Activated naive CD8-positive, alpha-beta T cell (primary cell): Measurements from ENCODE around the gene DEK.
A peak's percentile ranks its signal among the peaks of the same experiment; 100 is the strongest.

ENCODE experiments used
- H3K27ac Mint-ChIP-seq: one replicate; pipeline ENCODE4 v1.8.0; 2021; ENCODE audit warnings: mixed read lengths
- H3K27me3 Mint-ChIP-seq: one replicate; pipeline ENCODE4 v1.8.0; 2021; ENCODE audit warnings: mixed read lengths
- H3K36me3 Mint-ChIP-seq: one replicate; pipeline ENCODE4 v1.8.0; 2021; ENCODE audit warnings: mixed read lengths
- H3K4me1 Mint-ChIP-seq: one replicate; pipeline ENCODE4 v1.8.0; 2021; ENCODE audit warnings: low read depth, mixed read lengths
- H3K4me3 Mint-ChIP-seq: one replicate; pipeline ENCODE4 v1.8.0; 2021; ENCODE audit warnings: mild to moderate bottlenecking, mixed read lengths
- H3K9me3 Mint-ChIP-seq: one replicate; pipeline ENCODE4 v1.8.0; 2021; ENCODE audit warnings: low read depth, mixed read lengths

DEK gene

DNA sequence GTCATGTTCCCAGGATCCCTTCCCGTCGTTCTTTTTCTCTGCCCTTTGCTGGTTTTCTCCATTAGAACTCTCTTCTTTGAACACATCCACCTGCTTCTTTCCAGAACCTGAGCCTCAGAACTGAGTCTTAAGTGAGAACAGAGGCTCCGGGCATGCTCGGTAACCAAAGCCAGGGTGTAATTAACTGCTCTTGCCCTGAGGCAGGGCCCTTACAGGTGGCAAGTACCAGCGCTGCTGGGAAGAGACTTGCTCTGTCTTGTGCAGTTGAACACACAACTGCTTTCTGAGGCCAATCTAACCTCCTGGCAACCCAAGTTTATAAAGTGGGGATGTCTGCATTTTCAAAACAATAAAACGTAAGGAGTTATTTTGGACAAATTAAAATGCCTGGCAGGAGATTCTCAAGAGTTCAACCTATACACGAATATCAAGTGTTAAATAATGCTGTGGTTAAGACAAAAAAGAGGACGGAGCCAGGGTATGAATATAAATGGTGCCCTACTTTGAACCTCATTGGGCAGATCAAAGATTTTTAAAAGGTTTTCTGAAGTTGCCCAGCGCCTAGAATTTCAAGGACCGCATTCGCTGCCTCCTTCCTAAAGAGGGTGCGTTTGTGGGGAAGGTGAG, 12.4 kb upstream of the DEK start:
- Mint-ChIP-seq H3K9me3 (no peaks in the 10 kb centered on the region), H3K4me1 (peaks cover 6% of the 10 kb centered on the region), H3K27me3 (peaks cover 35% of the 10 kb centered on the region), H3K27ac (no peak overlapping the region), H3K4me3 (peak overlapping the region; percentile 60), H3K36me3 (peaks cover 5% of the 10 kb centered on the region)

DNA sequence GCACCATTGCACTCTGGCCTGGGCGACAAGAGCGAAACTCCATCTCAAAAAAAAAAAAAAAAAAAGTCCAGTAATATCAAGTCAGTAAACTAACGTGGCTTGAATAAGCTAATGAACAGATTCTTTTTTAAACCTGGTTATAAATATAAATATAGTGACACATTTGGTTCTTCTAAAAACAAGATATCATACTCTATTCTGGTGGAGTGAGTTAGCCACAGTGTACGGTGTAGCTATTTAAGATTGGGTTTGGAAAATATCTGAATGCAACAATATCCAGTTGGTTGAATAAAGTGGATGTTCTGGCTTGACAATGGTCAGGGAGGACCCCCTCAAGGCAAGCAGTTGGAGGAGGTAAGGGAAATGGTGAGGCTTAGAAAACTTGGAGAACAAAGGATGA, 5.9 kb upstream of the DEK start:
- Mint-ChIP-seq H3K36me3 (peaks cover 3% of the 10 kb centered on the region), H3K27ac (no peak overlapping the region), H3K9me3 (no peaks in the 10 kb centered on the region), H3K4me3 (no peak overlapping the region), H3K27me3 (peaks cover 4% of the 10 kb centered on the region), H3K4me1 (peaks cover 4% of the 10 kb centered on the region)

- Mint-ChIP-seq H3K4me1 (peaks cover 9% of the 10 kb centered on the region), H3K36me3 (no peaks in the 10 kb centered on the region), H3K4me3 (no peak overlapping the region), H3K9me3 (no peaks in the 10 kb centered on the region), H3K27ac (no peak overlapping the region), H3K27me3 (no peaks in the 10 kb centered on the region)
Observed at GRCh38 chr6:18269717-18270116, 5.4 kb upstream of the DEK start.

DNA sequence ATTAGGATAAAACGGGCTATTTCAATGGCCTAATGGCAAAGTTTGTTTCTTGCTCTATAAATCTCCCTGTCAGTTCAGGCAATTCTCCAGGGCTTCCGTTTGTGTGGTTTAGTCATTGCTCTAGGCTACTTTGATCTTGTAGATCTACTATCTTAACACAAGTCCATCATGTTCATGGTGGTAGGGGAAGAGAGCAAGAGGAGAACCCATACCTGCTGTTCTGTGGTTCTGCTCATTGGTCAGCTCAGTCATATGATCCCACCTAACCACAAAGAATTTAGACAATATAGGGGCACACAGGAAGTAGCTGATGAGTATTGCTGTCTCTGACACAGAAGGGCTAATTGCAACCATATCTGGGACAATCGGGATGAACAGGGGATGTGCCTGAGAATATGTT, 4.9 kb upstream of the DEK start:
- Mint-ChIP-seq H3K9me3 (no peaks in the 10 kb centered on the region), H3K27me3 (no peaks in the 10 kb centered on the region), H3K27ac (no peak overlapping the region), H3K4me1 (peaks cover 10% of the 10 kb centered on the region), H3K36me3 (no peaks in the 10 kb centered on the region), H3K4me3 (no peak overlapping the region)

- Mint-ChIP-seq H3K4me3 (no peak overlapping the region), H3K36me3 (no peaks in the 10 kb centered on the region), H3K27me3 (no peaks in the 10 kb centered on the region), H3K4me1 (peaks cover 15% of the 10 kb centered on the region), H3K9me3 (no peaks in the 10 kb centered on the region), H3K27ac (no peak overlapping the region)
Observed at GRCh38 chr6:18268066-18268465, 3.7 kb upstream of the DEK start.

- H3K27ac Mint-ChIP-seq = no peak overlapping the region
- no peaks in the 10 kb centered on the region for H3K9me3 Mint-ChIP-seq
- no peak overlapping the region for H3K4me3 Mint-ChIP-seq
- H3K36me3 Mint-ChIP-seq = peaks cover 3% of the 10 kb centered on the region
- no peaks in the 10 kb centered on the region for H3K27me3 Mint-ChIP-seq
- H3K4me1 Mint-ChIP-seq = peaks cover 29% of the 10 kb centered on the region
Observed at GRCh38 chr6:18266523-18266912, 2.2 kb upstream of the DEK start.

GRCh38 chr6:18265787-18266522, 1.6 kb upstream of the DEK start:
- peak overlapping the region; percentile 93 for H3K4me3 Mint-ChIP-seq

GRCh38 chr6:18264923-18265377, 620 bp upstream of the DEK start:
- Mint-ChIP-seq H3K27ac (peak overlapping the region; percentile 97), H3K9me3 (no peaks in the 10 kb centered on the region), H3K36me3 (peaks cover 3% of the 10 kb centered on the region), H3K4me3 (peak overlapping the region; percentile 93), H3K27me3 (no peaks in the 10 kb centered on the region), H3K4me1 (peaks cover 44% of the 10 kb centered on the region)

More at GRCh38 chr6:18265787-18266522, 1.6 kb upstream of the DEK start:
- Mint-ChIP-seq H3K27me3 (no peaks in the 10 kb centered on the region), H3K27ac (peak overlapping the region; percentile 97), H3K36me3 (peaks cover 3% of the 10 kb centered on the region), H3K4me1 (peaks cover 34% of the 10 kb centered on the region), H3K9me3 (no peaks in the 10 kb centered on the region)

- no peaks in the 10 kb centered on the region for H3K9me3 Mint-ChIP-seq
- H3K4me3 Mint-ChIP-seq = peak overlapping the region; percentile 98
- peaks cover 3% of the 10 kb centered on the region for H3K36me3 Mint-ChIP-seq
- H3K27ac Mint-ChIP-seq = peak overlapping the region; percentile 95
- H3K27me3 Mint-ChIP-seq = no peaks in the 10 kb centered on the region
- H3K4me1 Mint-ChIP-seq = peaks cover 54% of the 10 kb centered on the region
Observed at GRCh38 chr6:18263418-18264218, 712 bp downstream of the DEK start.

DNA sequence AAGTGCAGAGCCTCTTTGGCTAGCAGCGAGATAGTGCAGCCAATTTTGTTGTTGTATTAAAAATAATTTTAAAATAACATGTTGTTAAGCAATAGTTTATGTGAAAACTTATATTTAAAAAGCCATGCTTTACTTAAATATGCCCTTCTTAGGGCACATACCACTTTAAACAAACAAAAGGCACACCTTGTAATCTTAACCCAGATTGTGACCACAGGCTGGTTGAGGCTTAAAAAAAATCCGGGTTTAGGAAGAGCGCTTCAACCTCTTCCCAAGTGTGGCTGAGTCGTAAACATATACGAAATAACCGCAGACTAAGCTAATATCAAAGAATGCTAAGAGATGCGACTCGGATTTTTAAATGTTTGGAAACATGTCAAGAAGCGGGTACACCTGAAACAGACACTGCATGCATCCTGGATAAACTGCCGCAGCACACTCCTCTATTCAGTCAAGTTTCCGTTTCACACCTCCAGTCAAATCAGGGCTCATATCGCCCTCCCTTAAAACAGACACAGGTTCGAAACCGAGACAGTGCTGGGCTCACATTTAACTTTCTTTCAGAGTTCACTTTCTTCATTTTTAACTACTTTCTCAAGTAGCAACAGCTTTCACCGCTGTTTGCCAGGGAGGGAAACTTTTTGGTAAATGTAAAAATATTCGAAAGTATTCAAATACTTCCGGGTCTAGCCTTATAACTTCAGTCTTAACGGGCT, 1.5 kb downstream of the DEK start:
- H3K27me3 Mint-ChIP-seq = no peaks in the 10 kb centered on the region
- H3K36me3 Mint-ChIP-seq = peaks cover 3% of the 10 kb centered on the region
- peaks cover 55% of the 10 kb centered on the region for H3K4me1 Mint-ChIP-seq
- H3K4me3 Mint-ChIP-seq = peak overlapping the region; percentile 98
- H3K9me3 Mint-ChIP-seq = no peaks in the 10 kb centered on the region
- peak overlapping the region; percentile 95 for H3K27ac Mint-ChIP-seq

DNA sequence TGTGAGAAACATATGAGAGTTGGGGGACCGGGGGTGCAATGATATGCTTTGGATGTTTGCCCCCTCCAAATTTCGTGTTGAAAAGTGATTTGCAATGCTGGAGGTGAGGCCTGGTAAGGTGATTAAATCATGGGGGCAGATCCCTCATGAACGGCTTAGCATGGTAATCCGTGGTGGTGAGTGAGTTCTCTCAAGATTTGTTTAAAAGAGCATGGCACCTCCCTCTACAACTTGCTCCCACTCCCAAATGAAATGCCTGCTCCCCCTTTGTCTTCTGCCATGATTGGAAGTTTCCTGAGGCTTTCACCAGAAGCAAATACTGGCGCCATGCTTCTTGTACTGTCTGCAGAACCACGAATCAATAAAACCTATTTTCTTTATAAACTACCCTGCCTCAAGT, 2.5 kb downstream of the DEK start:
- H3K4me1 Mint-ChIP-seq = peaks cover 55% of the 10 kb centered on the region
- peak overlapping the region; percentile 98 for H3K4me3 Mint-ChIP-seq
- H3K27ac Mint-ChIP-seq = peak overlapping the region; percentile 61
- H3K36me3 Mint-ChIP-seq = peaks cover 6% of the 10 kb centered on the region
- no peaks in the 10 kb centered on the region for H3K9me3 Mint-ChIP-seq
- H3K27me3 Mint-ChIP-seq = no peaks in the 10 kb centered on the region

- no peaks in the 10 kb centered on the region for H3K9me3 Mint-ChIP-seq
- H3K36me3 Mint-ChIP-seq = peaks cover 6% of the 10 kb centered on the region
- peak overlapping the region; percentile 46 for H3K4me3 Mint-ChIP-seq
- peaks cover 55% of the 10 kb centered on the region for H3K4me1 Mint-ChIP-seq
- peak overlapping the region; percentile 58 for H3K27ac Mint-ChIP-seq
- H3K27me3 Mint-ChIP-seq = no peaks in the 10 kb centered on the region
Observed at GRCh38 chr6:18260448-18261106, 3.8 kb downstream of the DEK start.

- H3K27ac Mint-ChIP-seq = peak overlapping the region; percentile 11
- H3K9me3 Mint-ChIP-seq = no peaks in the 10 kb centered on the region
- H3K4me3 Mint-ChIP-seq = peak overlapping the region; percentile 46
- peaks cover 51% of the 10 kb centered on the region for H3K4me1 Mint-ChIP-seq
- peaks cover 10% of the 10 kb centered on the region for H3K36me3 Mint-ChIP-seq
- no peaks in the 10 kb centered on the region for H3K27me3 Mint-ChIP-seq
Observed at GRCh38 chr6:18259675-18260447, 4.5 kb downstream of the DEK start.

GRCh38 chr6:18254793-18255192, 9.5 kb downstream of the DEK start:
- H3K36me3 Mint-ChIP-seq = peaks cover 13% of the 10 kb centered on the region
- H3K4me1 Mint-ChIP-seq = peaks cover 15% of the 10 kb centered on the region
- H3K27ac Mint-ChIP-seq = no peak overlapping the region
- H3K9me3 Mint-ChIP-seq = no peaks in the 10 kb centered on the region
- H3K27me3 Mint-ChIP-seq = no peaks in the 10 kb centered on the region
- no peak overlapping the region for H3K4me3 Mint-ChIP-seq
